Measurements from ENCODE around the gene SECISBP2L. TPM values are rescaled to one million over a fixed set of nuclear protein-coding genes. Genes with fewer than 3 reads are reported as not detected.

The SECISBP2L gene
- total and polyA plus RNA-seq, 2 of the 4 experiments (the other 2 are of a cell fraction) = 13.1 to 34.1 TPM

DNA sequence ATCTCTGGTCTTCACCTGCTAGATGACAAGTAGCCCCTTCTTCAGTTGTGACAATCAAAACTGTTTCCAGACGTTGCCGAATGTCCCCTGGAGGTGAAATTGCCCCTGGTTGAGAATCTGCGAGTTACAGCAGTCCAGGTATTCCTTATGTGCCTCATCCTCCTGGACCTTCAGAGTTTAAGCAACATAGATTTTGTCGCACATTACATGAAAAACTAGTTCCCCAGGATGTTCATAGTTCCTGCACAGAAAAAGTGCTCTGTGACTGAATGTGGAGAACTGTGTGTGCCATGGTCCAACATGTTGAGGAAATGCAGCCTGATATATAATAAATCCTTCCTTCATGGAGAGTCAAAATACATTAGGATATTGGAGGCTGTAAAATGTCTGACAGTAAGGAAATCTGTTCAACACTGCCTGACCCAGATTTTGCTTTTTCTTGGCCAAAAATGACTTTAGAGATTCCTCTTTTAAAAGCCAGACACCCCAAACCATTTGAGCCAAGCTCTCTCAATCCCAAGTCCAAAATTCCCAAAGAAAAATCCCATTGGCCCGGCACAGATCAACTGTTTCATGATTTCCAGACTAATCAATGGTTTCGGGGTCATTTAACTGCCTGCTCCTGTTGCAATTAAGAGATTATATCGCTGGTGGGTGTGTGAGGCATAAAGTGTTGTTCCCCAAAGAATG, 62.1 kb downstream of the SECISBP2L start:
- no peaks in the 10 kb centered on the region for H3K27me3 ChIP-seq (ENCODE audit: control insufficient read depth, insufficient read depth, low read length)
- no peak overlapping the region for H3K23ac ChIP-seq (ENCODE audit: low read depth, low read length)
- no peaks in the 10 kb centered on the region for H4K20me1 ChIP-seq (ENCODE audit: insufficient read depth, low read length)
- H4K5ac ChIP-seq (ENCODE audit: low read depth, low read length) = no peak overlapping the region
- no peak overlapping the region for H3K18ac ChIP-seq (ENCODE audit: low read depth, low read length)
- peaks cover 3% of the 10 kb centered on the region for H3K4me1 ChIP-seq (ENCODE audit: control insufficient read depth, insufficient read depth, low read length)
- no peak overlapping the region for H3K14ac ChIP-seq (replicated peaks; ENCODE audit: low read depth, low read length)
- H3K4ac ChIP-seq (ENCODE audit: low read depth, low read length) = no peak overlapping the region
- dilution Hi-C loops (cut with HindIII; ENCODE audit: low sequenced_read_pairs, unreplicated experiment) (no loop called here), in situ Hi-C loops (cut with MboI; ENCODE audit: low sequenced_read_pairs) (no loop called here), intact Hi-C loops (cut with micrococcal nuclease) (no loop called here)
- H3K27ac ChIP-seq (ENCODE audit: insufficient read depth, low read length) = no peak overlapping the region
- no peak overlapping the region for H3K4me3 ChIP-seq (ENCODE audit: insufficient read depth, low read depth, low read length)
- H2AK5ac ChIP-seq (ENCODE audit: low read depth, low read length) = no peak overlapping the region
- H4K91ac ChIP-seq (ENCODE audit: insufficient read depth, low read depth, low read length) = no peak overlapping the region
- ChIA-PET POLR2A (ENCODE audit: unreplicated experiment) (no interaction called here), CTCF (interaction anchor here (1.5 kb wide), 1 partner anchor 9 kb away, joined by 12 read pairs; no protein-coding TSS in a partner anchor)
- no peak overlapping the region for H2BK5ac ChIP-seq (ENCODE audit: low read depth, low read length, poor library complexity, severe bottlenecking)
- H2BK20ac ChIP-seq (ENCODE audit: low read depth, low read length) = no peak overlapping the region
- BruUV-seq (replicated peaks) = no TSS peak
- WGBS, 2 experiments (ENCODE audit: extremely low coverage in 2 of 2, insufficient read length in 1 of 2) = 80% methylated on average over 2 of the region's 7 CpGs; no CpG with 5 or more reads in 1 of the 2 experiments
- H4K8ac ChIP-seq (ENCODE audit: low read depth in 2 of 2, low read length in 2 of 2) = no peak overlapping the region
- TF ChIP-seq FOS (IDR thresholded peaks at IDR 0.05; ENCODE audit: low read depth, low read length) = no peak
- no peak for TF ChIP-seq SMC3 (IDR thresholded peaks at IDR 0.05; ENCODE audit: low read depth, low read length)
- TF ChIP-seq, protein P1, sequence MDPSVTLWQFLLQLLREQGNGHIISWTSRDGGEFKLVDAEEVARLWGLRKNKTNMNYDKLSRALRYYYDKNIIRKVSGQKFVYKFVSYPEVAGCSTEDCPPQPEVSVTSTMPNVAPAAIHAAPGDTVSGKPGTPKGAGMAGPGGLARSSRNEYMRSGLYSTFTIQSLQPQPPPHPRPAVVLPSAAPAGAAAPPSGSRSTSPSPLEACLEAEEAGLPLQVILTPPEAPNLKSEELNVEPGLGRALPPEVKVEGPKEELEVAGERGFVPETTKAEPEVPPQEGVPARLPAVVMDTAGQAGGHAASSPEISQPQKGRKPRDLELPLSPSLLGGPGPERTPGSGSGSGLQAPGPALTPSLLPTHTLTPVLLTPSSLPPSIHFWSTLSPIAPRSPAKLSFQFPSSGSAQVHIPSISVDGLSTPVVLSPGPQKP (IDR thresholded peaks at IDR 0.05; ENCODE audit: borderline replicate concordance, low read depth, low read length) = no peak
- no peak for TF ChIP-seq RAD21 (IDR thresholded peaks at IDR 0.05; ENCODE audit: low read length)
- TF ChIP-seq POLR2A (IDR thresholded peaks at IDR 0.05; ENCODE audit: low read depth, low read length) = no peak
- no peaks in the 10 kb centered on the region for H3K79me1 ChIP-seq (ENCODE audit: low read depth in 1 of 2, low read length in 2 of 2)
- H3K9ac ChIP-seq (ENCODE audit: low read depth, low read length) = no peak overlapping the region
- DNase-seq (no peak), ATAC-seq (ENCODE audit: low read depth) (no peak)
- H2AFZ ChIP-seq (replicated peaks; ENCODE audit: low read length, poor library complexity) = no peak overlapping the region
- no peak overlapping the region for H3K56ac ChIP-seq (ENCODE audit: extremely low read depth, insufficient read depth, low read length)
- H3K9me1 ChIP-seq (ENCODE audit: insufficient read depth, low read length) = no peaks in the 10 kb centered on the region; the same call in 1 of the 2 replicates
- H3K36me3 ChIP-seq (ENCODE audit: control insufficient read depth, insufficient read depth, low read length) = peaks cover 6% of the 10 kb centered on the region
- H3K9me3 ChIP-seq (ENCODE audit: control insufficient read depth, insufficient read depth, low read length) = no peaks in the 10 kb centered on the region
- no peak overlapping the region for H2BK120ac ChIP-seq (ENCODE audit: low read depth, low read length)
- no peak overlapping the region for H2AK9ac ChIP-seq (replicated peaks; ENCODE audit: low read depth, low read length, poor library complexity)
- no peak overlapping the region for H3K4me2 ChIP-seq (ENCODE audit: low read depth, low read length)
- no peak overlapping the region for H2BK15ac ChIP-seq (ENCODE audit: low read depth, low read length)
